ENCODE data around the gene MARCHF2. TPM values are rescaled to one million over a fixed set of nuclear protein-coding genes. Genes with fewer than 3 reads are reported as not detected.

Gene MARCHF2
- total and polyA plus RNA-seq, 2 donors (not counting 1 experiment from before 2014, with no cell fraction given), result 22.9 to 52.6 TPM

GRCh38 chr19:8487137-8487851, 74.2 kb downstream of the MARCHF2 start:
- Mint-ChIP-seq H3K4me3 (peak overlapping the region; percentile 37), H3K27me3 (no peaks in the 10 kb centered on the region), H3K9me3 (ENCODE audit: insufficient read depth) (no peaks in the 10 kb centered on the region), H3K4me1 (peaks cover 22% of the 10 kb centered on the region), H3K27ac (peak overlapping the region; percentile 85)
- H3K9ac ChIP-seq (ENCODE audit: low read length), result no peak overlapping the region
- H3K4me3 ChIP-seq (ENCODE audit: control extremely low read depth in 1 of 5, extremely low read depth in 1 of 5, insufficient read depth in 1 of 5, low read depth in 2 of 5, low read length in 4 of 5), result no peak overlapping the region
- POLR2A ChIA-PET, result no interaction called here
- peaks cover 41% of the 10 kb centered on the region for H3K79me2 ChIP-seq (ENCODE audit: control insufficient read depth, insufficient read depth, low read length)
- peaks cover 0 to 3% (median 0%) of the 10 kb centered on the region in 3 donors for H3K9me3 ChIP-seq (ENCODE audit: control extremely low read depth in 1 of 3, control insufficient read depth in 2 of 3, insufficient read depth in 1 of 3, low read length in 2 of 3)
- H3K27me3 ChIP-seq (replicated peaks in 1 of 4; ENCODE audit: control extremely low read depth in 1 of 4, control insufficient read depth in 3 of 4, insufficient read depth in 4 of 4, low read length in 3 of 4), result no peaks in the 10 kb centered on the region
- H3K27ac ChIP-seq (ENCODE audit: low read length in 2 of 2), result peak overlapping the region; percentile 29 to 50
- TF ChIP-seq CTCF (IDR thresholded peaks at IDR 0.05) (no peak), EZH2 (IDR thresholded peaks at IDR 0.05; ENCODE audit: borderline replicate concordance, insufficient read depth, low read depth, low read length, poor library complexity, severe bottlenecking) (no peak)
- H3K36me3 ChIP-seq (replicated peaks in 1 of 2; ENCODE audit: control extremely low read depth in 1 of 2, control insufficient read depth in 1 of 2, extremely low read depth in 1 of 2, insufficient read depth in 2 of 2, low read length in 1 of 2), result peaks cover 0 to 68% of the 10 kb centered on the region in 2 experiments
- no peak overlapping the region for H2AFZ ChIP-seq (ENCODE audit: insufficient read depth, low read depth, low read length, poor library complexity, severe bottlenecking)
- H3K4me2 ChIP-seq (replicated peaks; ENCODE audit: low read depth, low read length, poor library complexity, severe bottlenecking), result peak overlapping the region; percentile 35
- DNase-seq, result peak; percentile 48
- intact Hi-C loops (cut with micrococcal nuclease), result no loop called here
- ATAC-seq (ENCODE audit: low read depth), result peak; percentile 70
- peaks cover 11 to 21% of the 10 kb centered on the region in 2 donors for H3K4me1 ChIP-seq (ENCODE audit: control insufficient read depth in 2 of 2, insufficient read depth in 2 of 2, low read length in 2 of 2)
- WGBS (ENCODE audit: insufficient coverage), result 10% methylated on average over 10 of the region's 13 CpGs
- CTCF ChIA-PET, result interaction anchor here (0.6 to 1.9 kb wide), 9 partner anchors 12 to 133 kb away, joined by 3 to 11 read pairs (median 4); partner anchors contain the start of gene MYO1F
- H4K20me1 ChIP-seq (ENCODE audit: control insufficient read depth, insufficient read depth, low read length, poor library complexity, severe bottlenecking), result peaks cover 56% of the 10 kb centered on the region

- Histone ChIP-seq H3K27ac (ENCODE audit: low read length in 2 of 2) (no peak overlapping the region), H3K4me2 (replicated peaks; ENCODE audit: low read depth, low read length, poor library complexity, severe bottlenecking) (no peak overlapping the region), H3K4me3 (ENCODE audit: control extremely low read depth in 1 of 5, extremely low read depth in 1 of 5, insufficient read depth in 1 of 5, low read depth in 2 of 5, low read length in 4 of 5) (no peak overlapping the region), H3K79me2 (ENCODE audit: control insufficient read depth, insufficient read depth, low read length) (peaks cover 31% of the 10 kb centered on the region), H3K36me3 (replicated peaks in 1 of 2; ENCODE audit: control extremely low read depth in 1 of 2, control insufficient read depth in 1 of 2, extremely low read depth in 1 of 2, insufficient read depth in 2 of 2, low read length in 1 of 2) (peaks cover 0 to 58% of the 10 kb centered on the region in 2 experiments), H3K9ac (ENCODE audit: low read length) (no peak overlapping the region), H3K9me3 (ENCODE audit: control extremely low read depth in 1 of 3, control insufficient read depth in 2 of 3, insufficient read depth in 1 of 3, low read length in 2 of 3) (peaks cover 0 to 7% (median 0%) of the 10 kb centered on the region in 3 donors), H3K4me1 (ENCODE audit: control insufficient read depth in 2 of 2, insufficient read depth in 2 of 2, low read length in 2 of 2) (peaks cover 11 to 21% of the 10 kb centered on the region in 2 donors), H3K27me3 (replicated peaks in 1 of 4; ENCODE audit: control extremely low read depth in 1 of 4, control insufficient read depth in 3 of 4, insufficient read depth in 4 of 4, low read length in 3 of 4) (no peaks in the 10 kb centered on the region), H4K20me1 (ENCODE audit: control insufficient read depth, insufficient read depth, low read length, poor library complexity, severe bottlenecking) (peaks cover 45% of the 10 kb centered on the region), H2AFZ (ENCODE audit: insufficient read depth, low read depth, low read length, poor library complexity, severe bottlenecking) (no peak overlapping the region)
- POLR2A ChIA-PET, result no interaction called here
- DNase-seq, result no peak
- 75% methylated on average over 10 of the region's 15 CpGs for WGBS (ENCODE audit: insufficient coverage)
- Mint-ChIP-seq H3K4me3 (no peak overlapping the region), H3K27ac (no peak overlapping the region), H3K4me1 (peaks cover 22% of the 10 kb centered on the region), H3K27me3 (no peaks in the 10 kb centered on the region), H3K9me3 (ENCODE audit: insufficient read depth) (no peaks in the 10 kb centered on the region)
- TF ChIP-seq CTCF (IDR thresholded peaks at IDR 0.05), result no peak
- TF ChIP-seq EZH2 (IDR thresholded peaks at IDR 0.05; ENCODE audit: borderline replicate concordance, insufficient read depth, low read depth, low read length, poor library complexity, severe bottlenecking), result no peak
- ATAC-seq (ENCODE audit: low read depth), result no peak
- intact Hi-C loops (cut with micrococcal nuclease), result no loop called here
- CTCF ChIA-PET, result interaction anchor here (0.9 to 1.7 kb wide), 2 partner anchors 25 to 91 kb away, joined by 3 to 10 read pairs; no protein-coding TSS in a partner anchor
Measured at GRCh38 chr19:8488365-8488764, 75.3 kb downstream of the MARCHF2 start.
